GM12878 (cell line): ENCODE measurements around the gene WDR43.

Experiments used
- ASH2L ChIP-seq: fragments of 300-600, 200-600 bp; sonication (generic); IDR thresholded peaks from 2 replicates; pipeline ENCODE4 v1.6.1; 2017; ENCODE audit warnings: low read depth, mild to moderate bottlenecking, borderline replicate concordance
- EP300 ChIP-seq, 2 experiments: fragments of 150-350 bp in 1 of 2; IDR thresholded peaks; 2 replicates each; pipeline ENCODE4 v1.6.1; 2011 to 2012; ENCODE audit warnings: low read depth in 2 of 2, low read length in 2 of 2, borderline replicate concordance in 1 of 2, improper control_type of control experiment in 1 of 2, inconsistent platforms in 1 of 2; ENCODE audit not compliant: control insufficient read depth in 1 of 2
- ESRRA ChIP-seq: IDR thresholded peaks from 2 replicates; pipeline ENCODE4 v1.6.1; 2012; ENCODE audit warnings: mild to moderate bottlenecking, low read length, improper control_type of control experiment
- EZH2 ChIP-seq: IDR thresholded peaks from 2 replicates; pipeline ENCODE4 v1.6.1; 2012; ENCODE audit warnings: low read depth, mild to moderate bottlenecking, control low read depth, inconsistent platforms, low read length, borderline replicate concordance; ENCODE audit not compliant: control insufficient read depth
- MYC ChIP-seq: IDR thresholded peaks from 2 replicates; pipeline ENCODE4 v1.6.1; 2011; ENCODE audit warnings: mild to moderate bottlenecking, low read length, moderate library complexity, inconsistent platforms; ENCODE audit not compliant: insufficient read depth, insufficient replicate concordance, insufficient read length, severe bottlenecking
- RAD51 ChIP-seq: fragments of 450-650 bp; IDR thresholded peaks from 2 replicates; pipeline ENCODE4 v1.6.1; 2016; ENCODE audit warnings: moderate library complexity, mild to moderate bottlenecking, inconsistent platforms
- RFX5 ChIP-seq: IDR thresholded peaks from 2 replicates; pipeline ENCODE4 v1.6.1; 2011; ENCODE audit warnings: low read depth, low read length, improper control_type of control experiment
- TF ChIP-seq, protein P1 (sequence below), 3 experiments: IDR thresholded peaks in 2 of 3; conservative IDR thresholded peaks in 1 of 3; 2 replicates each; pipeline ENCODE4 v1.5.1; 2011; ENCODE audit warnings: low read depth in 3 of 3, low read length in 3 of 3, mild to moderate bottlenecking in 3 of 3, control low read depth in 2 of 3, moderate library complexity in 2 of 3, inconsistent platforms in 1 of 3, mixed read lengths in 1 of 3; ENCODE audit not compliant: control insufficient read depth in 2 of 3, insufficient read depth in 1 of 3; ENCODE audit errors: extremely low read depth in 1 of 3

DNA sequence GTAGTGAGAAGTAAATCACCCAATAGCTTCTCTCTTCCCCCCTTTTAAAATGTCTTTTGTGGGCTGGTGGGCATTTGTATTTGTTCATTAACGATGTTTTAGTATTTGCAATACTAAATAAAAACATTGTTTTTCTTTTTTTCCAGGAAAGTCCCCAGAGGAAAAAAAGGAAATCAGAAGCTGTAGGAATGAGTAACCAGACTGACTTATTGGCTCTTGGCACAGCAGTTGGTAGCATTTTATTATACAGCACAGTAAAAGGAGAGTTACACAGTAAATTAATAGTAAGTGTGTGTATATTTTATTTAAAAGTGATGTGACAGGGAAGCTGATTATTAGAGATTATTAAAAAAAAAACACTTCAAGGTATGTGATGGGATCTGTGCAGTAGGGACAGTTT lies 7.4 kb downstream of the WDR43 start:
- TF ChIP-seq, protein P1, sequence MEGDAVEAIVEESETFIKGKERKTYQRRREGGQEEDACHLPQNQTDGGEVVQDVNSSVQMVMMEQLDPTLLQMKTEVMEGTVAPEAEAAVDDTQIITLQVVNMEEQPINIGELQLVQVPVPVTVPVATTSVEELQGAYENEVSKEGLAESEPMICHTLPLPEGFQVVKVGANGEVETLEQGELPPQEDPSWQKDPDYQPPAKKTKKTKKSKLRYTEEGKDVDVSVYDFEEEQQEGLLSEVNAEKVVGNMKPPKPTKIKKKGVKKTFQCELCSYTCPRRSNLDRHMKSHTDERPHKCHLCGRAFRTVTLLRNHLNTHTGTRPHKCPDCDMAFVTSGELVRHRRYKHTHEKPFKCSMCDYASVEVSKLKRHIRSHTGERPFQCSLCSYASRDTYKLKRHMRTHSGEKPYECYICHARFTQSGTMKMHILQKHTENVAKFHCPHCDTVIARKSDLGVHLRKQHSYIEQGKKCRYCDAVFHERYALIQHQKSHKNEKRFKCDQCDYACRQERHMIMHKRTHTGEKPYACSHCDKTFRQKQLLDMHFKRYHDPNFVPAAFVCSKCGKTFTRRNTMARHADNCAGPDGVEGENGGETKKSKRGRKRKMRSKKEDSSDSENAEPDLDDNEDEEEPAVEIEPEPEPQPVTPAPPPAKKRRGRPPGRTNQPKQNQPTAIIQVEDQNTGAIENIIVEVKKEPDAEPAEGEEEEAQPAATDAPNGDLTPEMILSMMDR (IDR thresholded peaks at IDR 0.05 in 2 of 3, conservative IDR thresholded peaks at IDR 0.05 in 1 of 3; ENCODE audit: control insufficient read depth in 2 of 3, extremely low read depth in 1 of 3, insufficient read depth in 1 of 3, low read depth in 3 of 3, low read length in 3 of 3) = no peak
- no peak for TF ChIP-seq EZH2
- no peak for TF ChIP-seq ASH2L
- no peak for TF ChIP-seq EP300 (IDR thresholded peaks at IDR 0.05; ENCODE audit: borderline replicate concordance in 1 of 2, control insufficient read depth in 1 of 2, low read depth in 2 of 2, low read length in 2 of 2)
- TF ChIP-seq RFX5 = no peak
- no peak for TF ChIP-seq RAD51
- no peak for TF ChIP-seq MYC
- TF ChIP-seq ESRRA = no peak
